Heart left ventricle (tissue), 13 donors: ENCODE results near the gene IGFBP7.

Source experiments
- CTCF ChIP-seq, 12 donors: fragments of 200-600 bp; sonication (generic) in 4 of 12; IDR thresholded peaks; one replicate each; pipeline versions ENCODE4 v1.5.0 to v1.8.0; 2018 to 2022; ENCODE audit warnings: antibody characterized with exemption in 12 of 12, mild to moderate bottlenecking in 5 of 12
- POLR2A ChIP-seq, 2 donors: fragments of 450-650 bp; IDR thresholded peaks; one replicate each; pipeline ENCODE4 v1.6.1; 2017; ENCODE audit warnings: antibody characterized with exemption in 2 of 2, mild to moderate bottlenecking in 2 of 2, moderate library complexity in 2 of 2
- donor health status: ischemic (EF 13 %, LVEDD 7.1; RV severe dilation, severe dysfunction).
- donor health status: DM: no; HTN: yes; CAD: no.
- donor health status: DM: no; HTN: no; CAD: no.
- donor health status: ischemic (EF 25% LVEDD 6.9; RV normal size, moderate dysfunction).
- donor health status: ischemic (EF 25% LVEDD 5.7; RV mildly dilated, moderate dysfunction).
- donor health status: ischemic (EF 35%, LVEDD 5.7; RV mildly dilated, moderate dysfunction).
- donor health status: nonischemic (EF 11% LVEDD 7.7; RV severe dilation, severe dysfunction).
- donor health status: DM: yes; HTN: yes; CAD: no.
- donor health status: PGD.
- donor health status: ischemic (EF 29% LVEDD 5.4; RV normal size, mild dysfunction).
- donor health status: nonischemic (EF 23%, LVEDD 6.1; RV moderate dilation, normal function).

- TF ChIP-seq POLR2A (IDR thresholded peaks at IDR 0.05) (no peak), CTCF (IDR thresholded peaks at IDR 0.05) (no peak)
Observed at GRCh38 chr4:57103051-57103450, 7.1 kb downstream of the IGFBP7 start.
